GM12878 (cell line): Measurements from ENCODE around the gene SGMS1. TPM values are rescaled to one million over a fixed set of nuclear protein-coding genes. Genes with fewer than 3 reads are reported as not detected.

Experiments used
- BMI1 ChIP-seq: fragments of 450-650 bp; IDR thresholded peaks from 2 replicates; pipeline ENCODE4 v1.6.1; 2016; ENCODE audit warnings: mild to moderate bottlenecking, moderate library complexity, borderline replicate concordance
- CEBPB ChIP-seq, 2 experiments: fragments of 150-350 bp in 1 of 2; IDR thresholded peaks; 2 replicates each; pipeline ENCODE4 v1.6.1; 2012 to 2014; ENCODE audit warnings: low read depth in 2 of 2, low read length in 2 of 2, borderline replicate concordance in 1 of 2, inconsistent platforms in 1 of 2
- CREB1 ChIP-seq: IDR thresholded peaks from 2 replicates; pipeline ENCODE4 v1.6.1; 2012; ENCODE audit warnings: low read depth, mild to moderate bottlenecking, inconsistent platforms
- ESRRA ChIP-seq: IDR thresholded peaks from 2 replicates; pipeline ENCODE4 v1.6.1; 2012; ENCODE audit warnings: mild to moderate bottlenecking, low read length, improper control_type of control experiment
- EZH2 ChIP-seq: IDR thresholded peaks from 2 replicates; pipeline ENCODE4 v1.6.1; 2012; ENCODE audit warnings: low read depth, mild to moderate bottlenecking, control low read depth, inconsistent platforms, low read length, borderline replicate concordance; ENCODE audit not compliant: control insufficient read depth
- HDAC6 ChIP-seq: fragments of 200-600 bp; sonication (generic); IDR thresholded peaks from one replicate; pipeline ENCODE4 v1.8.0; 2017; ENCODE audit warnings: antibody characterized with exemption; ENCODE audit not compliant: unreplicated experiment
- IKZF1 ChIP-seq: fragments of 450-650 bp; conservative IDR thresholded peaks from 2 replicates; pipeline ENCODE4 v1.6.1; 2017; ENCODE audit warnings: antibody characterized with exemption, mild to moderate bottlenecking
- IRF4 ChIP-seq: IDR thresholded peaks from 2 replicates; pipeline ENCODE4 v1.6.1; 2011; ENCODE audit warnings: low read depth, low read length
- MTA3 ChIP-seq: IDR thresholded peaks from 2 replicates; pipeline ENCODE4 v1.6.1; 2012; ENCODE audit warnings: low read length, inconsistent platforms, borderline replicate concordance
- MYC ChIP-seq: IDR thresholded peaks from 2 replicates; pipeline ENCODE4 v1.6.1; 2011; ENCODE audit warnings: mild to moderate bottlenecking, low read length, moderate library complexity, inconsistent platforms; ENCODE audit not compliant: insufficient read depth, insufficient replicate concordance, insufficient read length, severe bottlenecking
- NKRF ChIP-seq: fragments of 450-650 bp; conservative IDR thresholded peaks from 2 replicates; pipeline ENCODE4 v1.6.1; 2017; ENCODE audit warnings: mild to moderate bottlenecking, moderate library complexity
- NRF1 ChIP-seq: conservative IDR thresholded peaks from 2 replicates; pipeline ENCODE4 v1.6.1; 2011; ENCODE audit warnings: mild to moderate bottlenecking, low read depth, low read length, improper control_type of control experiment
- PAX5 ChIP-seq: IDR thresholded peaks from 2 replicates; pipeline ENCODE4 v1.6.1; 2011; ENCODE audit warnings: low read depth, low read length, borderline replicate concordance
- PAX8 ChIP-seq: fragments of 450-650 bp; IDR thresholded peaks from 2 replicates; pipeline ENCODE4 v1.6.1; 2017; ENCODE audit warnings: mild to moderate bottlenecking, moderate library complexity
- POLR2A ChIP-seq: IDR thresholded peaks from 2 replicates; pipeline ENCODE4 v1.6.1; 2011; ENCODE audit warnings: low read depth, mild to moderate bottlenecking, low read length
- POLR2AphosphoS5 ChIP-seq: IDR thresholded peaks from 2 replicates; pipeline ENCODE4 v1.6.1; 2011; ENCODE audit warnings: mild to moderate bottlenecking, low read length, inconsistent platforms
- RAD51 ChIP-seq: fragments of 450-650 bp; IDR thresholded peaks from 2 replicates; pipeline ENCODE4 v1.6.1; 2016; ENCODE audit warnings: moderate library complexity, mild to moderate bottlenecking, inconsistent platforms
- SMARCA5 ChIP-seq: fragments of 450-650 bp; IDR thresholded peaks from 2 replicates; pipeline ENCODE4 v1.6.1; 2017; ENCODE audit warnings: mild to moderate bottlenecking
- SMC3 ChIP-seq: IDR thresholded peaks from 2 replicates; pipeline ENCODE4 v1.6.1; 2011; ENCODE audit warnings: low read length, improper control_type of control experiment, borderline replicate concordance
- SPI1 ChIP-seq: IDR thresholded peaks from 2 replicates; pipeline ENCODE4 v1.6.1; 2011; ENCODE audit warnings: low read depth, mild to moderate bottlenecking, low read length, moderate library complexity, borderline replicate concordance; ENCODE audit not compliant: insufficient read depth
- SRF ChIP-seq, 2 experiments: IDR thresholded peaks; 2 replicates each; pipeline ENCODE4 v1.6.1; 2011; ENCODE audit warnings: low read depth in 2 of 2, low read length in 2 of 2, mild to moderate bottlenecking in 1 of 2, moderate library complexity in 1 of 2
- STAT1 ChIP-seq: fragments of 450-650 bp; conservative IDR thresholded peaks from 2 replicates; pipeline ENCODE4 v1.6.1; 2014; ENCODE audit warnings: antibody characterized with exemption, mild to moderate bottlenecking
- STAT3 ChIP-seq: IDR thresholded peaks from 2 replicates; pipeline ENCODE4 v1.6.1; 2011; ENCODE audit warnings: low read depth, low read length, improper control_type of control experiment
- USF1 ChIP-seq: IDR thresholded peaks from 2 replicates; pipeline ENCODE4 v1.6.1; 2011; ENCODE audit warnings: borderline replicate concordance, low read depth, mild to moderate bottlenecking, moderate library complexity, mixed read lengths, low read length; ENCODE audit not compliant: insufficient read depth; ENCODE audit errors: extremely low read length
- USF2 ChIP-seq: IDR thresholded peaks from 2 replicates; pipeline ENCODE4 v1.6.1; 2011; ENCODE audit warnings: low read depth, low read length, improper control_type of control experiment, borderline replicate concordance
- ZBTB33 ChIP-seq: fragments of 450-650 bp; IDR thresholded peaks from 2 replicates; pipeline ENCODE4 v1.6.1; 2017; ENCODE audit warnings: mild to moderate bottlenecking
- polyA plus RNA-seq, 11 experiments: library from polyadenylated mRNA; depleted of rRNA in 4 of 11; unstranded in 6 of 11; stranded (reverse) in 5 of 11; fragments of >200 nt; fragmentation: Nextera tagmentation in 4 of 11; fragmentation: Illumina TruSeq in 1 of 11; extraction: Ambion mirVana in 4 of 11; extraction: Trizol in 1 of 11; gene quantifications; 1 replicate in 1 of 11; 2 replicates in 10 of 11; pipeline versions ENCODE4 v1.2.1 to v1.2.3, GENCODE V29; 2011 to 2016; ENCODE audit warnings: inconsistent platforms in 2 of 11, missing spikeins in 2 of 11, low read depth in 1 of 11
- total RNA-seq, 4 experiments: library from RNA; depleted of rRNA in 3 of 4; stranded (reverse); fragments of >200 nt in 3 of 4; fragmentation: Illumina TruSeq in 1 of 4; extraction: Trizol in 1 of 4; gene quantifications; 2 replicates each; pipeline versions ENCODE4 v1.2.1 to v1.2.3, GENCODE V29; 2013 to 2021

SGMS1 gene
- total and polyA plus RNA-seq, 10 of the 15 experiments (the other 5 are each of a cell fraction or from before 2014, with no cell fraction given) = 1.4 to 14.5 (median 4.9) TPM

- TF ChIP-seq SPI1 (peak; percentile 100), STAT3 (peak; percentile 66; the same call in 1 of the 2 replicates), ESRRA (no peak), IRF4 (no peak), NRF1 (no peak), SRF (IDR thresholded peaks at IDR 0.05; ENCODE audit: low read depth in 2 of 2, low read length in 2 of 2) (no peak), SMARCA5 (0 out of 2 replicates have a peak, but pooled peaks have one; percentile 32), IKZF1 (peak; percentile 60), POLR2A (no peak), RAD51 (no peak), SMC3 (peak; percentile 2; the same call in 1 of the 2 replicates), POLR2AphosphoS5 (no peak), ZBTB33 (no peak), MTA3 (no peak), CREB1 (no peak), USF1 (no peak), CEBPB (IDR thresholded peaks at IDR 0.05; ENCODE audit: borderline replicate concordance in 1 of 2, low read depth in 2 of 2, low read length in 2 of 2) (no peak), BMI1 (peak; percentile 58; the same call in 1 of the 2 replicates), PAX5 (0 out of 2 replicates have a peak, but pooled peaks have one; percentile 29), STAT1 (no peak), PAX8 (no peak), NKRF (no peak), USF2 (no peak), EZH2 (no peak), MYC (no peak), HDAC6 (no peak)
Measured at GRCh38 chr10:50452603-50453002, 171.2 kb downstream of the SGMS1 start (continued).
